Activated CD4-positive, CD25-positive, alpha-beta regulatory T cell treated with anti-CD3 and anti-CD28 coated beads, Interleukin-2, amount 50 U/mL, for 72 hours (primary cell): Measurements from ENCODE around the gene CARMIL1.
"Not testable (repeated sequence)": the region's sequence is repeated elsewhere in the genome, so short reads cannot be mapped to it uniquely, and the experiment has no call there.

ENCODE experiments used
- DNase-seq: peaks from one replicate; pipeline ENCODE4 v3.0.0; 2021

The CARMIL1 gene

GRCh38 chr6:25537349-25538018, 258.3 kb downstream of the CARMIL1 start:
- DNase-seq = no peak

GRCh38 chr6:25541228-25541627, 262.1 kb downstream of the CARMIL1 start:
- no peak for DNase-seq

GRCh38 chr6:25542984-25543910, 264.1 kb downstream of the CARMIL1 start:
- no peak for DNase-seq

- no peak for DNase-seq
Measured at GRCh38 chr6:25544833-25545232, 265.7 kb downstream of the CARMIL1 start.

GRCh38 chr6:25547797-25548196, 268.6 kb downstream of the CARMIL1 start:
- no peak for DNase-seq

GRCh38 chr6:25548451-25548850, 269.3 kb downstream of the CARMIL1 start:
- DNase-seq = no peak

GRCh38 chr6:25550631-25551030, 271.5 kb downstream of the CARMIL1 start:
- DNase-seq = no peak

- no peak for DNase-seq
Measured at GRCh38 chr6:25553502-25553901, 274.3 kb downstream of the CARMIL1 start.

- DNase-seq = no peak
Measured at GRCh38 chr6:25555188-25555587, 276.0 kb downstream of the CARMIL1 start.

- DNase-seq = peak; percentile 80
Measured at GRCh38 chr6:25556516-25556915, 277.3 kb downstream of the CARMIL1 start.

- no peak for DNase-seq
Measured at GRCh38 chr6:25558155-25558817, 279.1 kb downstream of the CARMIL1 start.

GRCh38 chr6:25560865-25561264, 281.7 kb downstream of the CARMIL1 start:
- DNase-seq = no peak

- DNase-seq = no peak
Measured at GRCh38 chr6:25564943-25565342, 285.8 kb downstream of the CARMIL1 start.

- no peak for DNase-seq
Measured at GRCh38 chr6:25570578-25570977, 291.4 kb downstream of the CARMIL1 start.

- DNase-seq = no peak
Measured at GRCh38 chr6:25576919-25577318, 297.7 kb downstream of the CARMIL1 start.

- DNase-seq = no peak
Measured at GRCh38 chr6:25578538-25578937, 299.4 kb downstream of the CARMIL1 start.

- no peak for DNase-seq
Measured at GRCh38 chr6:25579391-25579883, 300.3 kb downstream of the CARMIL1 start.

GRCh38 chr6:25579902-25580495, 300.8 kb downstream of the CARMIL1 start:
- no peak for DNase-seq

- no peak for DNase-seq
Measured at GRCh38 chr6:25582101-25582500, 302.9 kb downstream of the CARMIL1 start.

GRCh38 chr6:25583099-25583498, 303.9 kb downstream of the CARMIL1 start:
- no peak for DNase-seq

- no peak for DNase-seq
Measured at GRCh38 chr6:25583906-25584305, 304.7 kb downstream of the CARMIL1 start.

- no peak for DNase-seq
Measured at GRCh38 chr6:25585225-25585624, 306.1 kb downstream of the CARMIL1 start.

GRCh38 chr6:25586119-25586518, 306.9 kb downstream of the CARMIL1 start:
- not testable (repeated sequence) for DNase-seq
